GM12878 (cell line): Measurements from ENCODE around the gene NELFB. TPM values are rescaled to one million over a fixed set of nuclear protein-coding genes. Genes with fewer than 3 reads are reported as not detected.
A peak's percentile ranks its signal among the peaks of the same experiment; 100 is the strongest.

Experiments
- ATAC-seq: fragments of 200-7000 bp; cut with Tn5 transposase; 3 replicates; pipeline ENCODE4 v1.9.1; 2020; ENCODE audit warnings: mild to moderate bottlenecking, moderate library complexity
- BruUV-seq: library from RNA; stranded (reverse); fragments of 400-500 nt; replicated peaks from 2 replicates; lab custom pipeline; 2021; lab: Mats Ljungman, UMichigan
- CTCF ChIA-PET: fragments of 300-600 bp; sonication (Branson Sonifier 250); formaldehyde crosslinking; extraction: SDS; loops from one replicate; lab custom pipeline; 2021; ENCODE audit warnings: inconsistent platforms; lab: Yijun Ruan, JAX
- POLR2A ChIA-PET: fragments of 350-600 bp; formaldehyde crosslinking; extraction: SDS; loops from one replicate; lab custom pipeline; 2021; ENCODE audit warnings: inconsistent platforms; lab: Charles Lee
- RAD21 ChIA-PET: fragments of 300-600 bp; sonication (Branson Sonifier 250); formaldehyde crosslinking; loops from one replicate; lab custom pipeline; 2023; ENCODE audit warnings: antibody characterized with exemption; ENCODE audit not compliant: unreplicated experiment; lab: Charles Lee
- SMC1A ChIA-PET: fragments of 300-600 bp; sonication (Branson Sonifier 250); formaldehyde crosslinking; loops from one replicate; lab custom pipeline; 2023; ENCODE audit not compliant: unreplicated experiment, uncharacterized antibody; lab: Charles Lee
- DNase-seq: peaks from one replicate; pipeline ENCODE4 v3.0.0-alpha.2; 2011; ENCODE audit warnings: low read depth, low spot score
- FAIRE-seq: peaks from 3 replicates; lab custom pipeline; 2011; peaks lifted over from hg19 to GRCh38; lab: Jason Lieb, UNC
- H2AFZ ChIP-seq: 2 replicates; pipeline ENCODE4 v1.6.0; 2011; ENCODE audit warnings: low read depth, low read length, control low read depth; ENCODE audit not compliant: control insufficient read depth
- H3K27ac ChIP-seq: 2 replicates; pipeline ENCODE4 v1.5.1; 2011; ENCODE audit warnings: control low read depth; ENCODE audit not compliant: control insufficient read depth, insufficient read depth
- H3K27me3 ChIP-seq, 2 experiments: replicated peaks in 1 of 2; 2 replicates each; pipeline versions ENCODE4 v1.6.0 to v1.6.1; 2011; ENCODE audit warnings: low read length in 1 of 2; ENCODE audit not compliant: control insufficient read depth in 2 of 2, insufficient read depth in 2 of 2
- H3K36me3 ChIP-seq, 2 experiments: 2 replicates each; pipeline ENCODE4 v1.5.1; 2011; ENCODE audit warnings: low read length in 1 of 2; ENCODE audit not compliant: control insufficient read depth in 2 of 2, insufficient read depth in 2 of 2
- H3K4me1 ChIP-seq: 2 replicates; pipeline ENCODE4 v1.6.1; 2011; ENCODE audit warnings: mild to moderate bottlenecking, low read length, moderate library complexity, mixed read lengths; ENCODE audit not compliant: control insufficient read depth, insufficient read depth
- H3K4me2 ChIP-seq: 2 replicates; pipeline ENCODE4 v1.6.0; 2011; ENCODE audit warnings: control low read depth; ENCODE audit not compliant: control insufficient read depth, insufficient read depth
- H3K4me3 ChIP-seq: fragments of 200-600 bp; sonication (generic); 2 replicates; pipeline ENCODE4 v1.5.1; 2016
- H3K79me2 ChIP-seq: 2 replicates; pipeline ENCODE4 v1.6.0; 2011; ENCODE audit warnings: low read length; ENCODE audit not compliant: control insufficient read depth, insufficient read depth
- H3K9ac ChIP-seq: 2 replicates; pipeline ENCODE4 v1.8.0; 2011; ENCODE audit warnings: low read length, control low read depth, mixed read lengths; ENCODE audit not compliant: control insufficient read depth, insufficient read depth
- H3K9me3 ChIP-seq: replicated peaks from 3 replicates; pipeline ENCODE4 v1.5.1; 2011; ENCODE audit warnings: mild to moderate bottlenecking, low read length; ENCODE audit not compliant: control insufficient read depth, insufficient read depth
- H4K20me1 ChIP-seq: 2 replicates; pipeline ENCODE4 v1.6.0; 2011; ENCODE audit not compliant: control insufficient read depth, insufficient read depth
- ASH2L ChIP-seq: fragments of 300-600, 200-600 bp; sonication (generic); IDR thresholded peaks from 2 replicates; pipeline ENCODE4 v1.6.1; 2017; ENCODE audit warnings: low read depth, mild to moderate bottlenecking, borderline replicate concordance
- EGR1 ChIP-seq, 2 experiments: IDR thresholded peaks; 1 replicate in 1 of 2; 2 replicates in 1 of 2; pipeline ENCODE4 v1.6.1; 2011 to 2012; ENCODE audit warnings: low read depth in 2 of 2, low read length in 2 of 2, borderline replicate concordance in 1 of 2, mild to moderate bottlenecking in 1 of 2, moderate library complexity in 1 of 2
- MTA2 ChIP-seq: fragments of 450-650 bp; IDR thresholded peaks from 2 replicates; pipeline ENCODE4 v1.6.1; 2016; ENCODE audit warnings: low read depth, mild to moderate bottlenecking, moderate library complexity
- POLR2A ChIP-seq: IDR thresholded peaks from 2 replicates; pipeline ENCODE4 v1.6.1; 2011; ENCODE audit warnings: low read depth, mild to moderate bottlenecking, low read length
- POLR2AphosphoS5 ChIP-seq: IDR thresholded peaks from 2 replicates; pipeline ENCODE4 v1.6.1; 2011; ENCODE audit warnings: mild to moderate bottlenecking, low read length, inconsistent platforms
- SIN3A ChIP-seq: IDR thresholded peaks from 2 replicates; pipeline ENCODE4 v1.6.1; 2012; ENCODE audit warnings: low read depth, low read length, improper control_type of control experiment
- SRF ChIP-seq, 2 experiments: IDR thresholded peaks; 2 replicates each; pipeline ENCODE4 v1.6.1; 2011; ENCODE audit warnings: low read depth in 2 of 2, low read length in 2 of 2, mild to moderate bottlenecking in 1 of 2, moderate library complexity in 1 of 2
- ZNF24 ChIP-seq: fragments of 450-650 bp; IDR thresholded peaks from 2 replicates; pipeline ENCODE4 v1.6.1; 2017; ENCODE audit warnings: antibody characterized with exemption, mild to moderate bottlenecking
- WGBS: methylation state at CpG from one replicate; pipeline ENCODE4 v1.1.6; 2016; ENCODE audit warnings: low lambda C conversion rate; ENCODE audit not compliant: insufficient replicate concordance, insufficient coverage; ENCODE audit errors: missing lambda C conversion rate; 5-methylcytosine and 5-hydroxymethylcytosine counted together
- in situ Hi-C: fragments of 300-500 bp; cut with MboI; formaldehyde crosslinking; loops from 9 replicates; pipeline ENCODE4 v1.14.3; 2018; ENCODE audit warnings: mixed read lengths
- intact Hi-C: fragments of 100-400 bp; cut with micrococcal nuclease; formaldehyde crosslinking; loops from one replicate; pipeline ENCODE4 v1.14.2; 2022; ENCODE audit not compliant: unreplicated experiment
- polyA plus RNA-seq, 11 experiments: library from polyadenylated mRNA; depleted of rRNA in 4 of 11; unstranded in 6 of 11; stranded (reverse) in 5 of 11; fragments of >200 nt; fragmentation: Nextera tagmentation in 4 of 11; fragmentation: Illumina TruSeq in 1 of 11; extraction: Ambion mirVana in 4 of 11; extraction: Trizol in 1 of 11; gene quantifications; 1 replicate in 1 of 11; 2 replicates in 10 of 11; pipeline versions ENCODE4 v1.2.1 to v1.2.3, GENCODE V29; 2011 to 2016; ENCODE audit warnings: inconsistent platforms in 2 of 11, missing spikeins in 2 of 11, low read depth in 1 of 11
- total RNA-seq, 4 experiments: library from RNA; depleted of rRNA in 3 of 4; stranded (reverse); fragments of >200 nt in 3 of 4; fragmentation: Illumina TruSeq in 1 of 4; extraction: Trizol in 1 of 4; gene quantifications; 2 replicates each; pipeline versions ENCODE4 v1.2.1 to v1.2.3, GENCODE V29; 2013 to 2021

Gene NELFB
- total and polyA plus RNA-seq, 10 of the 15 experiments (the other 5 are each of a cell fraction or from before 2014, with no cell fraction given), result 0.19 to 63.4 (median 30.9) TPM

DNA sequence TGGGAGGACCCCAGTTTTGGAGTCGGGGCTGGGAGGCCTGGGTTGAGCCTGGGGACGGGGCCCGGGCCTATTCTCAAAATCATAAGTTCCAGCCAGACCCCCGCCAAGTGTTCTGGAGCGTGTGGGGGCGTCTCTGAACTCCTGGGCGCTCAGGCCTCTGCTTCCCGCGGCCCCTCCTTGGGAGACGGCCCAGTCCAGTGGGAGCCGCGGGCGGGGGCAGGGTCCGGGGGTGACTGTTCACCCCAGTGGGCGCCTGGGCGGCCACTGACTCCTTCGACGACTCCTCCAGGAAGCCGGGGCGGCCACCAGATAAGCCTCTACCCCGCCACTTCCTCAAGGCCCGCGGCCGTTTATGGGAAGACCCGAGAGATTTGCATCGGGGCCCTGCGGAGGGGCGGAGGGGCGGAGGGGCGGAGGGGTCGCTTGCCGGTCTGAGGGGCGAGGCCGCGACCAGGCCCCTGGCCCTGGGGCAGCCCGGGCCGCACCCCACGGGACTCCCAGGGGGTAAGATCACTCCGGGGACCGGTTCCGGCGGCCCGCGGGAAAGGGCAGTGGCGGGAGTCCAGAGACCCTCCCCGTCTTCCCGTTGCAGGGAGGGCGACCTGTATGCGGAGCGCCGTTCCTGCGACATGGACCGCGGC is 23.1 kb downstream of the NELFB start:
- peak overlapping the region; percentile 97 for H3K4me2 ChIP-seq
- no peak for DNase-seq
- no peak for FAIRE-seq
- H3K27me3 ChIP-seq, result no peaks in the 10 kb centered on the region
- no peak overlapping the region; the same call in 1 of the 2 replicates for H2AFZ ChIP-seq
- BruUV-seq, result no TSS peak
- H3K9me3 ChIP-seq, result no peaks in the 10 kb centered on the region
- no peaks in the 10 kb centered on the region for H4K20me1 ChIP-seq
- ChIA-PET RAD21 (interaction anchor here (0.5 to 1.8 kb wide), 6 partner anchors 10 to 121 kb away, joined by 3 to 14 read pairs (median 4); no protein-coding TSS in a partner anchor), CTCF (interaction anchor here (0.6 to 1.6 kb wide), 4 partner anchors 8 to 167 kb away, joined by 3 to 6 read pairs (median 4); no protein-coding TSS in a partner anchor), SMC1A (interaction anchor here (1.6 kb wide), 2 partner anchors 41 to 128 kb away, joined by 3 to 6 read pairs; no protein-coding TSS in a partner anchor), POLR2A (interaction anchor here (0.6 to 2.5 kb wide), 7 partner anchors 9 to 145 kb away, joined by 3 to 14 read pairs (median 4); partner anchors contain the start of genes EXD3, NOXA1 and TUBB4B)
- peak; percentile 32 for ATAC-seq
- H3K4me3 ChIP-seq, result peak overlapping the region; percentile 92
- H3K27ac ChIP-seq, result peak overlapping the region; percentile 95
- peak overlapping the region; percentile 95 for H3K9ac ChIP-seq
- H3K4me1 ChIP-seq, result peaks cover 39% of the 10 kb centered on the region
- in situ Hi-C loops, result no loop called here
- intact Hi-C loops, result no loop called here
- TF ChIP-seq ASH2L, result no peak
- no peak for TF ChIP-seq SIN3A
- no peak for TF ChIP-seq SRF (IDR thresholded peaks at IDR 0.05; ENCODE audit: low read depth in 2 of 2, low read length in 2 of 2)
- peak; percentile 9; the same call in 1 of the 2 replicates for TF ChIP-seq POLR2A
- no peak for TF ChIP-seq MTA2
- TF ChIP-seq POLR2AphosphoS5, result 0 out of 2 replicates have a peak, but pooled peaks have one; percentile 13
- no peak for TF ChIP-seq ZNF24
- TF ChIP-seq EGR1 (IDR thresholded peaks at IDR 0.05; ENCODE audit: borderline replicate concordance in 1 of 2, low read depth in 2 of 2, low read length in 2 of 2), result peak in 1 of 2 experiments; percentile 24; a peak in 1 of 3 replicates
- 13% methylated on average over 42 of the region's 54 CpGs for WGBS
- peaks cover 19% of the 10 kb centered on the region for H3K79me2 ChIP-seq
- no peaks in the 10 kb centered on the region; a peak in 3 of 4 replicates for H3K36me3 ChIP-seq
